ENCODE data around the gene TRIM40.
A peak's percentile ranks its signal among the peaks of the same experiment; 100 is the strongest.

Gene TRIM40

GRCh38 chr6:30169658-30170614 is 34.0 kb downstream of the TRIM40 start:
- peak; percentile 62 for DNase-seq (ENCODE audit: low spot score)
- POLR2A ChIA-PET (ENCODE audit: low non-redundant PET), result no interaction called here
- H3K27ac ChIP-seq, result no peak overlapping the region
- CTCF ChIA-PET, result interaction anchor here (0.6 to 0.7 kb wide), 5 partner anchors 54 to 309 kb away, joined by 3 to 4 read pairs (median 3); no protein-coding TSS in a partner anchor
- TF ChIP-seq CTCF (conservative IDR thresholded peaks at IDR 0.05; ENCODE audit: low read depth), result peak; percentile 85

DNA sequence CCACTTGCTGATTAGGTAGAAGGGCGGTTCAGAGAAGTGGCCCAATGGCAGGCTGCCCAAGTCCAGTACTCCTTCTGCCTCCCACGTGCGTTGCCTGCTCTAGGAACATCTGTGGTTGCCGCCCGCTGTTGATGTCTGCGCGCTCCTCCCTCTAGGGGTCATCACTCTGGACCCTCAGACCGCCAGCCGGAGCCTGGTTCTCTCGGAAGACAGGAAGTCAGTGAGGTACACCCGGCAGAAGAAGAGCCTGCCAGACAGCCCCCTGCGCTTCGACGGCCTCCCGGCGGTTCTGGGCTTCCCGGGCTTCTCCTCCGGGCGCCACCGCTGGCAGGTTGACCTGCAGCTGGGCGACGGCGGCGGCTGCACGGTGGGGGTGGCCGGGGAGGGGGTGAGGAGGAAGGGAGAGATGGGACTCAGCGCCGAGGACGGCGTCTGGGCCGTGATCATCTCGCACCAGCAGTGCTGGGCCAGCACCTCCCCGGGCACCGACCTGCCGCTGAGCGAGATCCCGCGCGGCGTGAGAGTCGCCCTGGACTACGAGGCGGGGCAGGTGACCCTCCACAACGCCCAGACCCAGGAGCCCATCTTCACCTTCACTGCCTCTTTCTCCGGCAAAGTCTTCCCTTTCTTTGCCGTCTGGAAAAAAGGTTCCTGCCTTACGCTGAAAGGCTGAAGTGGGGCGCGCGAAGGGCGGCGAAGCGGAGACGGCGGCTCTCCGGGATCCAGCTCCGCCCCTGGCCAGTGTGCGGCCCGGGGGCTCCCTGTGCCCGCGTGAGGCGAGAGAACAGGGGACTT is 35.9 kb downstream of the TRIM40 start:
- POLR2A ChIA-PET (ENCODE audit: low non-redundant PET), result no interaction called here
- no peak overlapping the region for H3K27ac ChIP-seq
- CTCF ChIA-PET, result interaction anchor here (2.4 kb wide), 1 partner anchor 69 kb away, joined by 8 read pairs; no protein-coding TSS in a partner anchor
- no peak for DNase-seq (ENCODE audit: low spot score)
- no peak for TF ChIP-seq CTCF (conservative IDR thresholded peaks at IDR 0.05; ENCODE audit: low read depth)

DNA sequence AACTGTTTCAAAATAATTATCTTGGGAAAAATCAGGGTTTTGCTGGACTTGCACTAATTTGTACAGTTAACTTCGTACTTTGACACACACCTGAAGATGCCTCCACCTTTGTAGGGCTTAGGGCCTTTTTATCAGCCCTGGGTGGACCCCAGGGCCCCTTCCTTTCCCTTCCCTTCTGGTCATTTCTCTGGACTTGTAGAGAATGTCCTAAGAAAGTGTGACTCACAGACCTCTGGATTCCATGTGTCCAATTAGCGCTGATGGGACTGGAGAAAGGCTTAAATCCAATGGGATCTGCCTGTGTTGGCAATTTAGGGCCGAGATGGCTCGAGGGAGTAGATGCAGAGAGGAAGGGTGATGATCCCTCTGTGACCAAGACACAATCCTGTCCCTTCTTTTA is 36.7 kb downstream of the TRIM40 start:
- CTCF ChIA-PET, result interaction anchor here (2.4 kb wide), 1 partner anchor 70 kb away, joined by 8 read pairs; no protein-coding TSS in a partner anchor
- DNase-seq (ENCODE audit: low spot score), result no peak
- POLR2A ChIA-PET (ENCODE audit: low non-redundant PET), result no interaction called here

DNA sequence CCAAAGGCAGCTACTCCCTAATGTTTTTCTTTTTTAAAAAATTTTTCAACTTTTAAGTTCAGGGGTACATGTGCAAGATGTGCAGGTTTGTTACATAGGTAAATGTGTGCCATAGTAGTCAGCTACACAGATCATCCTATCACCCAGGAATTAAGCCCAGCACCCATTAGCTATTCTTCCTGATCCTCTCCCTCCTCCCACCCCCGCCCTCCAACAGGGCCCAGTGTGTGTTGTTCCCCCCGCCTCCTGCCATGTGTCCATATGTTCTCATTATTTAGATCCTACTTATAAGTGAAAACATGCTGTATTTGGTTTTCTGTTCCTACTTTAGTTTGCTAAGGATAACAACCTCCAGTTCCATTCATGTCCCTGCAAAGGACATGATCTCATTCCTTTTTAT is 39.8 kb downstream of the TRIM40 start:
- no peak overlapping the region for H3K27ac ChIP-seq
- TF ChIP-seq CTCF (conservative IDR thresholded peaks at IDR 0.05; ENCODE audit: low read depth), result no peak
- no peak for DNase-seq (ENCODE audit: low spot score)
- POLR2A ChIA-PET (ENCODE audit: low non-redundant PET), result no interaction called here
- CTCF ChIA-PET, result no interaction called here

More for the DNA sequence above, 36.7 kb downstream of the TRIM40 start:
- TF ChIP-seq CTCF (conservative IDR thresholded peaks at IDR 0.05; ENCODE audit: low read depth), result no peak
- no peak overlapping the region for H3K27ac ChIP-seq

GRCh38 chr6:30178837-30179236 is 42.9 kb downstream of the TRIM40 start:
- CTCF ChIA-PET, result no interaction called here
- no peak overlapping the region for H3K27ac ChIP-seq
- TF ChIP-seq CTCF (conservative IDR thresholded peaks at IDR 0.05; ENCODE audit: low read depth), result no peak
- POLR2A ChIA-PET (ENCODE audit: low non-redundant PET), result no interaction called here
- DNase-seq (ENCODE audit: low spot score), result no peak

- ChIA-PET POLR2A (ENCODE audit: low non-redundant PET) (no interaction called here), CTCF (no interaction called here)
- no peak for TF ChIP-seq CTCF (conservative IDR thresholded peaks at IDR 0.05; ENCODE audit: low read depth)
- no peak overlapping the region for H3K27ac ChIP-seq
- DNase-seq (ENCODE audit: low spot score), result no peak
Observed at GRCh38 chr6:30180145-30180544, 44.2 kb downstream of the TRIM40 start.

Data from RWPE1 (cell line).